IMR-90 (cell line): ENCODE measurements around the gene MEX3A. TPM values are rescaled to one million over a fixed set of nuclear protein-coding genes. Genes with fewer than 3 reads are reported as not detected.

ENCODE experiments used
- ATAC-seq: fragments of 200-7000 bp; cut with Tn5 transposase; 2 replicates; pipeline ENCODE4 v1.9.1; 2020; ENCODE audit warnings: low read depth, mild to moderate bottlenecking, moderate library complexity
- BruUV-seq: library from RNA; stranded (reverse); fragments of 400-500 nt; replicated peaks from 2 replicates; lab custom pipeline; 2021; lab: Mats Ljungman, UMichigan
- CTCF ChIA-PET: fragments of 300-600 bp; formaldehyde crosslinking; extraction: SDS; loops from one replicate; lab custom pipeline; 2021; ENCODE audit warnings: antibody characterized with exemption; lab: Yijun Ruan, JAX
- POLR2A ChIA-PET: fragments of 300-600 bp; sonication (Branson Sonifier 250); formaldehyde crosslinking; loops from one replicate; lab custom pipeline; 2022; ENCODE audit warnings: antibody characterized with exemption; ENCODE audit not compliant: unreplicated experiment; lab: Charles Lee
- DNase-seq: peaks from one replicate; pipeline ENCODE4 v3.0.0; 2013
- H2AFZ ChIP-seq: replicated peaks from 2 replicates; pipeline ENCODE3; 2013; ENCODE audit warnings: low read length, mild to moderate bottlenecking; ENCODE audit not compliant: poor library complexity
- H2AK5ac ChIP-seq: 2 replicates; pipeline ENCODE4 v1.6.1; 2013; ENCODE audit warnings: low read depth, low read length, inconsistent platforms
- H2AK9ac ChIP-seq: replicated peaks from 2 replicates; pipeline ENCODE3; 2013; ENCODE audit warnings: mild to moderate bottlenecking, low read depth, low read length, moderate library complexity; ENCODE audit not compliant: poor library complexity
- H2BK120ac ChIP-seq: 2 replicates; pipeline ENCODE4 v1.6.1; 2013; ENCODE audit warnings: low read depth, low read length, inconsistent platforms
- H2BK15ac ChIP-seq: 3 replicates; pipeline ENCODE4 v1.6.1; 2013; ENCODE audit warnings: low read depth, low read length, inconsistent platforms
- H2BK20ac ChIP-seq: 2 replicates; pipeline ENCODE4 v1.6.1; 2013; ENCODE audit warnings: low read depth, mild to moderate bottlenecking, inconsistent platforms, low read length, moderate library complexity
- H2BK5ac ChIP-seq: 2 replicates; pipeline ENCODE4 v1.6.1; 2013; ENCODE audit warnings: mild to moderate bottlenecking, low read depth, low read length, inconsistent platforms; ENCODE audit not compliant: poor library complexity, severe bottlenecking
- H3K14ac ChIP-seq: replicated peaks from 2 replicates; pipeline ENCODE4 v1.6.1; 2013; ENCODE audit warnings: low read depth, low read length, inconsistent platforms
- H3K18ac ChIP-seq: 2 replicates; pipeline ENCODE4 v1.6.1; 2013; ENCODE audit warnings: low read depth, low read length, control low read depth
- H3K23ac ChIP-seq: 2 replicates; pipeline ENCODE4 v1.6.1; 2013; ENCODE audit warnings: low read depth, low read length, inconsistent platforms
- H3K27ac ChIP-seq: 2 replicates; pipeline ENCODE4 v1.5.1; 2013; ENCODE audit warnings: mild to moderate bottlenecking, control low read depth, low read length; ENCODE audit not compliant: insufficient read depth
- H3K27me3 ChIP-seq: 2 replicates; pipeline ENCODE4 v1.6.1; 2013; ENCODE audit warnings: low read length; ENCODE audit not compliant: control insufficient read depth, insufficient read depth
- H3K36me3 ChIP-seq: 2 replicates; pipeline ENCODE4 v1.6.1; 2013; ENCODE audit warnings: low read length, mixed read lengths; ENCODE audit not compliant: control insufficient read depth, insufficient read depth
- H3K4ac ChIP-seq: 2 replicates; pipeline ENCODE4 v1.6.1; 2013; ENCODE audit warnings: low read depth, low read length, inconsistent platforms
- H3K4me1 ChIP-seq: 2 replicates; pipeline ENCODE4 v1.6.1; 2013; ENCODE audit warnings: low read length, mixed read lengths; ENCODE audit not compliant: control insufficient read depth, insufficient read depth
- H3K4me2 ChIP-seq: 2 replicates; pipeline ENCODE4 v1.6.1; 2013; ENCODE audit warnings: low read depth, mild to moderate bottlenecking, control low read depth, low read length, moderate library complexity
- H3K4me3 ChIP-seq: 2 replicates; pipeline ENCODE4 v1.5.1; 2013; ENCODE audit warnings: low read depth, mild to moderate bottlenecking, control low read depth, low read length, moderate library complexity; ENCODE audit not compliant: insufficient read depth
- H3K56ac ChIP-seq: 2 replicates; pipeline ENCODE4 v1.6.1; 2013; ENCODE audit warnings: low read length, inconsistent platforms; ENCODE audit not compliant: insufficient read depth; ENCODE audit errors: extremely low read depth
- H3K79me1 ChIP-seq, 2 experiments: 2 replicates each; pipeline ENCODE4 v1.6.1; 2013; ENCODE audit warnings: low read length in 2 of 2, inconsistent platforms in 1 of 2, low read depth in 1 of 2
- H3K9ac ChIP-seq: 2 replicates; pipeline ENCODE4 v1.6.1; 2013; ENCODE audit warnings: low read depth, low read length, control low read depth
- H3K9me1 ChIP-seq: 2 replicates; pipeline ENCODE4 v1.6.1; 2013; ENCODE audit warnings: low read length, inconsistent platforms; ENCODE audit not compliant: insufficient read depth
- H3K9me3 ChIP-seq: 2 replicates; pipeline ENCODE4 v1.6.1; 2013; ENCODE audit warnings: low read length; ENCODE audit not compliant: control insufficient read depth, insufficient read depth
- H4K20me1 ChIP-seq: 2 replicates; pipeline ENCODE4 v1.6.1; 2013; ENCODE audit warnings: low read length, inconsistent platforms; ENCODE audit not compliant: insufficient read depth
- H4K5ac ChIP-seq: 2 replicates; pipeline ENCODE4 v1.6.1; 2013; ENCODE audit warnings: mild to moderate bottlenecking, low read depth, low read length, control low read depth
- H4K8ac ChIP-seq, 2 experiments: 2 replicates each; pipeline ENCODE4 v1.6.1; 2013; ENCODE audit warnings: low read depth in 2 of 2, low read length in 2 of 2, control low read depth in 1 of 2, inconsistent platforms in 1 of 2
- H4K91ac ChIP-seq: 2 replicates; pipeline ENCODE4 v1.6.1; 2013; ENCODE audit warnings: low read depth, low read length, inconsistent platforms; ENCODE audit not compliant: insufficient read depth
- CHD1 ChIP-seq: IDR thresholded peaks from 2 replicates; pipeline ENCODE4 v1.6.1; 2012; ENCODE audit warnings: low read depth, low read length, improper control_type of control experiment
- MAZ ChIP-seq: IDR thresholded peaks from 2 replicates; pipeline ENCODE4 v1.6.1; 2012; ENCODE audit warnings: low read depth, mild to moderate bottlenecking, low read length, improper control_type of control experiment, moderate library complexity, borderline replicate concordance
- POLR2A ChIP-seq: IDR thresholded peaks from 2 replicates; pipeline ENCODE4 v1.6.1; 2012; ENCODE audit warnings: mild to moderate bottlenecking, low read depth, low read length
- RCOR1 ChIP-seq: IDR thresholded peaks from 2 replicates; pipeline ENCODE4 v1.6.1; 2012; ENCODE audit warnings: mild to moderate bottlenecking, low read length, improper control_type of control experiment; ENCODE audit not compliant: insufficient replicate concordance
- USF2 ChIP-seq: fragments of 150-350 bp; IDR thresholded peaks from 2 replicates; pipeline ENCODE4 v1.6.1; 2017; ENCODE audit warnings: mild to moderate bottlenecking, antibody characterized with exemption, low read length, low read depth
- WGBS, 2 experiments: methylation state at CpG; one replicate each; pipeline versions ENCODE4 v1.1.5 to v1.1.7; 2013; ENCODE audit warnings: missing lambda C conversion rate in 2 of 2; ENCODE audit not compliant: insufficient read length in 1 of 2; ENCODE audit errors: extremely low coverage in 2 of 2; 5-methylcytosine and 5-hydroxymethylcytosine counted together
- dilution Hi-C: fragments of 300-500 bp; cut with HindIII; formaldehyde crosslinking; loops from one replicate; pipeline ENCODE4 v1.14.3; 2018; ENCODE audit warnings: low sequenced_read_pairs; ENCODE audit not compliant: unreplicated experiment
- in situ Hi-C: fragments of 300-500 bp; cut with MboI; formaldehyde crosslinking; loops from 3 replicates; pipeline ENCODE4 v1.14.3; 2019; ENCODE audit warnings: low sequenced_read_pairs, inconsistent platforms, mixed read lengths
- intact Hi-C: fragments of 100-400 bp; cut with micrococcal nuclease; formaldehyde crosslinking; loops from 2 replicates; pipeline ENCODE4 v1.10.0; 2022
- polyA plus RNA-seq, 3 experiments: library from polyadenylated mRNA; depleted of rRNA; stranded (reverse); fragments of >200 nt; gene quantifications; 2 replicates each; pipeline ENCODE4 v1.2.3, GENCODE V29; 2012; ENCODE audit warnings: low replicate concordance in 1 of 3
- total RNA-seq: library from RNA; depleted of rRNA; stranded (reverse); fragments of >200 nt; gene quantifications from 2 replicates; pipeline ENCODE4 v1.2.3, GENCODE V29; 2012

The MEX3A gene
- total and polyA plus RNA-seq, 2 of the 4 experiments (the other 2 are of a cell fraction): 2.3 to 9.0 TPM

GRCh38 chr1:156115514-156116374 is 33.5 kb upstream of the MEX3A start:
- peaks cover 60% of the 10 kb centered on the region for H4K20me1 ChIP-seq
- peak overlapping the region; percentile 96 for H3K23ac ChIP-seq
- in situ Hi-C loops (no loop called here), intact Hi-C loops (loop anchor here (2.0 kb wide), 1 partner anchor 15 kb away; no protein-coding TSS in a partner anchor), dilution Hi-C loops (no loop called here)
- peak overlapping the region; percentile 74 for H2AFZ ChIP-seq
- 0 out of 2 replicates have a peak, but pooled peaks have one; percentile 18 for TF ChIP-seq USF2
- peak; percentile 74 for TF ChIP-seq POLR2A
- TF ChIP-seq CHD1: no peak; the same call in none of the 2 replicates
- TF ChIP-seq RCOR1: no peak
- TF ChIP-seq MAZ: peak; percentile 97
- H3K27me3 ChIP-seq: no peaks in the 10 kb centered on the region
- H3K4me3 ChIP-seq: peak overlapping the region; percentile 98
- peak overlapping the region; percentile 99 for H2AK9ac ChIP-seq
- H3K9ac ChIP-seq: peak overlapping the region; percentile 99
- H3K4me2 ChIP-seq: peak overlapping the region; percentile 91
- no peaks in the 10 kb centered on the region for H3K9me3 ChIP-seq
- H3K27ac ChIP-seq: peak overlapping the region; percentile 96
- peak overlapping the region; percentile 30 to 87 for H4K8ac ChIP-seq
- H4K5ac ChIP-seq: peak overlapping the region; percentile 89
- H3K4me1 ChIP-seq: peaks cover 26% of the 10 kb centered on the region
- 0% methylated on average over 6 of the region's 19 CpGs; no CpG with 5 or more reads in 1 of the 2 experiments for WGBS, 2 experiments
- peak overlapping the region; percentile 92 for H3K56ac ChIP-seq
- ChIA-PET CTCF (interaction anchor here (1.0 to 1.4 kb wide), 3 partner anchors 12 to 19 kb away, joined by 3 to 6 read pairs (median 6); no protein-coding TSS in a partner anchor), POLR2A (interaction anchor here (0.6 to 1.0 kb wide), 2 partner anchors 14 to 26 kb away, joined by 9 to 10 read pairs; no protein-coding TSS in a partner anchor)
- BruUV-seq: no TSS peak
- H3K14ac ChIP-seq: peak overlapping the region; percentile 93
- H3K9me1 ChIP-seq: peaks cover 21% of the 10 kb centered on the region
- peak overlapping the region; percentile 94 for H3K18ac ChIP-seq
- H2BK15ac ChIP-seq: peak overlapping the region; percentile 89; the same call in 1 of the 3 replicates
- DNase-seq (peak; percentile 65), ATAC-seq (peak; percentile 15)
- peak overlapping the region; percentile 97 for H2BK5ac ChIP-seq
- H2AK5ac ChIP-seq: peak overlapping the region; percentile 98
- peak overlapping the region; percentile 97 for H3K4ac ChIP-seq
- H3K36me3 ChIP-seq: peaks cover 12% of the 10 kb centered on the region
- peaks cover 4 to 46% of the 10 kb centered on the region in 2 experiments; a peak in 3 of 4 replicates for H3K79me1 ChIP-seq
- H2BK20ac ChIP-seq: peak overlapping the region; percentile 7; the same call in 1 of the 2 replicates
- peak overlapping the region; percentile 91 for H4K91ac ChIP-seq
- H2BK120ac ChIP-seq: peak overlapping the region; percentile 78
